ENCODE data around the gene NANOG. TPM values are rescaled to one million over a fixed set of nuclear protein-coding genes. Genes with fewer than 3 reads are reported as not detected.
"Not testable (repeated sequence)": the region's sequence is repeated elsewhere in the genome, so short reads cannot be mapped to it uniquely, and the experiment has no call there.

The NANOG gene
- total and polyA plus RNA-seq, 2 of the 8 experiments (the other 6 are each of a cell fraction or from before 2014, with no cell fraction given) = 53.7 to 231 TPM

DNA sequence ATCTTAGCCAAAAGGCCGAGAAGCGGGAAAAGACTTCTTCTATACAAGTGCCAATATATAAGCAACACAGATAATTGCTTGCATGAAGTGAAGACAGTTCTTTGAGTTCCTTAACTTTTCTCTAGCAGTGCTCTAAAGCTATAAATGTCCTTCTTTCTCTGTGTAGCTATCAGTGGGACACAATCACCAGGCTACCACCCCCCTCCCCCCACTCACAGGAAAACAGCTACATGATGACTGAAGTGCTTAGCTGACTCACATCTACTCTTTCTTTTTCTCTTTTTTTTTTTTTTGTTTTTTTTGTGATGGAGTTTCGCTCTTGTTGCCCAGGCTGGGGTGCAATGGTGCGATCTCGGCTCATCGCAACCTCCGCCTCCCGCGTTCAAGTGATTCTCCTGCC lies 53.2 kb downstream of the NANOG start:
- H3K4me1 ChIP-seq (replicated peaks in 1 of 4; ENCODE audit: control insufficient read depth in 3 of 4, insufficient read depth in 4 of 4, low read length in 3 of 4); H4K20me1 ChIP-seq (replicated peaks in 1 of 2; ENCODE audit: control insufficient read depth in 1 of 2, insufficient read depth in 2 of 2, low read length in 2 of 2); H4K5ac ChIP-seq (ENCODE audit: insufficient read length, low read depth, low read length); H3K4me2 ChIP-seq (ENCODE audit: insufficient read depth in 1 of 2, low read depth in 2 of 2, low read length in 2 of 2); H3K9me3 ChIP-seq (ENCODE audit: insufficient read depth in 2 of 2, low read depth in 1 of 2, low read length in 1 of 2); H4K91ac ChIP-seq (replicated peaks; ENCODE audit: insufficient read length, low read length); DNase-seq (ENCODE audit: low read depth in 1 of 2, low spot score in 2 of 2); H3K36me3 ChIP-seq (ENCODE audit: control insufficient read depth in 2 of 4, insufficient read depth in 4 of 4, low read length in 3 of 4); H3K4me3 ChIP-seq (ENCODE audit: extremely low read depth in 1 of 4, insufficient read depth in 2 of 4, low read depth in 3 of 4, low read length in 4 of 4); H3K79me1 ChIP-seq (ENCODE audit: low read depth, low read length); H3K79me2 ChIP-seq (ENCODE audit: control insufficient read depth in 1 of 2, insufficient read depth in 2 of 2, low read length in 2 of 2); H2BK20ac ChIP-seq (ENCODE audit: low read length); FAIRE-seq; H2BK120ac ChIP-seq (replicated peaks; ENCODE audit: low read depth, low read length); H4K8ac ChIP-seq (ENCODE audit: extremely low read depth, insufficient read depth, low read length); H3K9ac ChIP-seq (replicated peaks in 1 of 4; ENCODE audit: extremely low read depth in 1 of 4, low read depth in 3 of 4, low read length in 3 of 4); H2BK5ac ChIP-seq (ENCODE audit: low read depth, low read length); H3K23me2 ChIP-seq (ENCODE audit: low read depth, low read length); H3K18ac ChIP-seq (ENCODE audit: extremely low read depth, low read length); H3K27me3 ChIP-seq (replicated peaks in 1 of 4; ENCODE audit: control insufficient read depth in 3 of 4, extremely low read depth in 1 of 4, insufficient read depth in 3 of 4, low read length in 3 of 4); H2AFZ ChIP-seq (ENCODE audit: low read length); H3K23ac ChIP-seq (ENCODE audit: insufficient read length); H3K27ac ChIP-seq (ENCODE audit: low read depth, low read length); H3K56ac ChIP-seq (replicated peaks; ENCODE audit: insufficient read length, low read depth, low read length); H3K4ac ChIP-seq (replicated peaks; ENCODE audit: insufficient read length, low read depth, low read length); H2AK5ac ChIP-seq (ENCODE audit: low read depth, low read length); H2BK15ac ChIP-seq (ENCODE audit: low read length); H3K14ac ChIP-seq (ENCODE audit: insufficient read length): not testable (repeated sequence)
- ChIA-PET POLR2A (ENCODE audit: partially characterized antibody) (interaction anchor here (0.6 kb wide), 1 partner anchor 9 kb away, joined by 5 read pairs; no protein-coding TSS in a partner anchor), CTCF (ENCODE audit: partially characterized antibody) (interaction anchor here (0.7 to 1.2 kb wide), 3 partner anchors 9 to 91 kb away, joined by 3 to 4 read pairs (median 3); no protein-coding TSS in a partner anchor)
- WGBS, 2 experiments (ENCODE audit: extremely low coverage in 1 of 2, insufficient coverage in 1 of 2, insufficient read length in 1 of 2, insufficient replicate concordance in 2 of 2, low coverage in 1 of 2, low lambda C conversion rate in 2 of 2, missing lambda C conversion rate in 1 of 2) = 96% methylated on average over 8 of the region's 9 CpGs; no CpG with 5 or more reads in 1 of the 2 experiments
- H2BK12ac ChIP-seq (ENCODE audit: low read depth, low read length) = 0 out of 2 replicates have a peak overlapping the region, but pooled peaks have one; percentile 43

DNA sequence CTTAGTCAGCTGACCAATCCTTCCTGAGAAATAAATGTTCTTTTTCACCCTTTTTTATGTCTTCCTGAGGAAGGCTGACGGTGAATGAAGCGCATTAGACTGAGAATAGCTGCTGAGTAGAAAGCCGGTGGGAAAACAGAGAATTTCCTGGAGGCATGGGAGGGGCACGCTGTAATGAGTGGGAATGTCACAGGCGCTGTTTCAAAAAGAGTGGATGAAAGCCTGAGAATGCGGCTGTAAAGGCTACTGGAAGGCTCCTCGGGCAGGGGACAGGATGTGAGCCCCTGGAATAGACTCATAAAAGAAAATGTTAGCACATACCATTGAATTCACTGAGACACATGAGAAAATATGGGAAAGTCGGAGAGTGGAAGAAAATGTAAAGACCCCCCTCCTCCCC lies 53.9 kb downstream of the NANOG start:
- H2BK5ac ChIP-seq (ENCODE audit: low read depth, low read length); POLR2A ChIA-PET (ENCODE audit: partially characterized antibody); H3K9me3 ChIP-seq (ENCODE audit: insufficient read depth in 2 of 2, low read depth in 1 of 2, low read length in 1 of 2); H3K56ac ChIP-seq (replicated peaks; ENCODE audit: insufficient read length, low read depth, low read length); DNase-seq (ENCODE audit: low read depth in 1 of 2, low spot score in 2 of 2); H3K23ac ChIP-seq (ENCODE audit: insufficient read length); H2BK120ac ChIP-seq (replicated peaks; ENCODE audit: low read depth, low read length); FAIRE-seq; H4K5ac ChIP-seq (ENCODE audit: insufficient read length, low read depth, low read length); H4K20me1 ChIP-seq (replicated peaks in 1 of 2; ENCODE audit: control insufficient read depth in 1 of 2, insufficient read depth in 2 of 2, low read length in 2 of 2); H3K79me1 ChIP-seq (ENCODE audit: low read depth, low read length); H2BK15ac ChIP-seq (ENCODE audit: low read length); H2AK5ac ChIP-seq (ENCODE audit: low read depth, low read length); H3K79me2 ChIP-seq (ENCODE audit: control insufficient read depth in 1 of 2, insufficient read depth in 2 of 2, low read length in 2 of 2); H3K36me3 ChIP-seq (ENCODE audit: control insufficient read depth in 2 of 4, insufficient read depth in 4 of 4, low read length in 3 of 4); H3K23me2 ChIP-seq (ENCODE audit: low read depth, low read length); H3K4me1 ChIP-seq (replicated peaks in 1 of 4; ENCODE audit: control insufficient read depth in 3 of 4, insufficient read depth in 4 of 4, low read length in 3 of 4); H3K27me3 ChIP-seq (replicated peaks in 1 of 4; ENCODE audit: control insufficient read depth in 3 of 4, extremely low read depth in 1 of 4, insufficient read depth in 3 of 4, low read length in 3 of 4); H2BK20ac ChIP-seq (ENCODE audit: low read length); H2AFZ ChIP-seq (ENCODE audit: low read length); H2BK12ac ChIP-seq (ENCODE audit: low read depth, low read length); H3K4me3 ChIP-seq (ENCODE audit: extremely low read depth in 1 of 4, insufficient read depth in 2 of 4, low read depth in 3 of 4, low read length in 4 of 4); H4K91ac ChIP-seq (replicated peaks; ENCODE audit: insufficient read length, low read length); H3K9ac ChIP-seq (replicated peaks in 1 of 4; ENCODE audit: extremely low read depth in 1 of 4, low read depth in 3 of 4, low read length in 3 of 4); H4K8ac ChIP-seq (ENCODE audit: extremely low read depth, insufficient read depth, low read length); H3K27ac ChIP-seq (ENCODE audit: low read depth, low read length); H3K18ac ChIP-seq (ENCODE audit: extremely low read depth, low read length); H3K14ac ChIP-seq (ENCODE audit: insufficient read length); H3K4ac ChIP-seq (replicated peaks; ENCODE audit: insufficient read length, low read depth, low read length); H3K4me2 ChIP-seq (ENCODE audit: insufficient read depth in 1 of 2, low read depth in 2 of 2, low read length in 2 of 2): not testable (repeated sequence)
- CTCF ChIA-PET (ENCODE audit: partially characterized antibody) = interaction anchor here (1.1 to 1.2 kb wide), 2 partner anchors 9 to 11 kb away, joined by 3 to 4 read pairs; no protein-coding TSS in a partner anchor
- 44% methylated on average over 5 of the region's 8 CpGs; no CpG with 5 or more reads in 1 of the 2 experiments for WGBS, 2 experiments (ENCODE audit: extremely low coverage in 1 of 2, insufficient coverage in 1 of 2, insufficient read length in 1 of 2, insufficient replicate concordance in 2 of 2, low coverage in 1 of 2, low lambda C conversion rate in 2 of 2, missing lambda C conversion rate in 1 of 2)

All from H1 (cell line).